DND-41 (cell line): ENCODE measurements around the gene OR5H1.

Experiments used
- CTCF ChIP-seq: IDR thresholded peaks from 2 replicates; pipeline ENCODE4 v1.5.1; 2012; ENCODE audit warnings: borderline replicate concordance, low read length, moderate library complexity, mild to moderate bottlenecking; ENCODE audit not compliant: poor library complexity, severe bottlenecking; ENCODE audit errors: extremely low read depth
- EZH2 ChIP-seq: IDR thresholded peaks from 3 replicates; pipeline ENCODE4 v1.6.1; 2012; ENCODE audit warnings: borderline replicate concordance, low read depth, mild to moderate bottlenecking, moderate library complexity, low read length, inconsistent platforms; ENCODE audit not compliant: severe bottlenecking

GRCh38 chr3:98172621-98173020 is 42.1 kb downstream of the OR5H1 start:
- no peak for TF ChIP-seq CTCF
- no peak for TF ChIP-seq EZH2
